GM12801 (cell line): ENCODE measurements around the gene SPO11.

Source experiments
- TF ChIP-seq, protein P1 (sequence below): IDR thresholded peaks from one replicate; pipeline ENCODE4 v1.5.1; 2011; ENCODE audit warnings: control low read depth; ENCODE audit not compliant: insufficient read length; ENCODE audit errors: extremely low read depth

Gene SPO11

DNA sequence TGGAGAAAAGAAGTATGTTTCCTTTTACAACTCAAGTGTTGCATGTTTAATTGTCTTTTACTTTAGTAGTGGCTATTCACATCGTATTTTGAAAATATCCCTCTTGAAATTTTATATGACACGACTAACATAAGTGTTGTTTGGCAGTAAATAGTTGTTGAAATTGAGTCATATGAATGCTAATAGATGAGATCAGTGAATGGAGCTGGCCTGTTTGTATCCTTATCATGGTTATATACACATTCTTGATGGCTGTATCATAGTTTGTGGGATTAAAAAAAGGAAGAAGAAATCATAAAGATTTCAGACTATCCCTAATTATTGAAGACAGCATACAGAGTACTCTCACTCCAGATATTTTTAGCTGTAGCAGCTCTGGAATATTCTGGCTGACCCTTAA lies 13.2 kb downstream of the SPO11 start:
- TF ChIP-seq, protein P1, sequence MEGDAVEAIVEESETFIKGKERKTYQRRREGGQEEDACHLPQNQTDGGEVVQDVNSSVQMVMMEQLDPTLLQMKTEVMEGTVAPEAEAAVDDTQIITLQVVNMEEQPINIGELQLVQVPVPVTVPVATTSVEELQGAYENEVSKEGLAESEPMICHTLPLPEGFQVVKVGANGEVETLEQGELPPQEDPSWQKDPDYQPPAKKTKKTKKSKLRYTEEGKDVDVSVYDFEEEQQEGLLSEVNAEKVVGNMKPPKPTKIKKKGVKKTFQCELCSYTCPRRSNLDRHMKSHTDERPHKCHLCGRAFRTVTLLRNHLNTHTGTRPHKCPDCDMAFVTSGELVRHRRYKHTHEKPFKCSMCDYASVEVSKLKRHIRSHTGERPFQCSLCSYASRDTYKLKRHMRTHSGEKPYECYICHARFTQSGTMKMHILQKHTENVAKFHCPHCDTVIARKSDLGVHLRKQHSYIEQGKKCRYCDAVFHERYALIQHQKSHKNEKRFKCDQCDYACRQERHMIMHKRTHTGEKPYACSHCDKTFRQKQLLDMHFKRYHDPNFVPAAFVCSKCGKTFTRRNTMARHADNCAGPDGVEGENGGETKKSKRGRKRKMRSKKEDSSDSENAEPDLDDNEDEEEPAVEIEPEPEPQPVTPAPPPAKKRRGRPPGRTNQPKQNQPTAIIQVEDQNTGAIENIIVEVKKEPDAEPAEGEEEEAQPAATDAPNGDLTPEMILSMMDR = no peak

DNA sequence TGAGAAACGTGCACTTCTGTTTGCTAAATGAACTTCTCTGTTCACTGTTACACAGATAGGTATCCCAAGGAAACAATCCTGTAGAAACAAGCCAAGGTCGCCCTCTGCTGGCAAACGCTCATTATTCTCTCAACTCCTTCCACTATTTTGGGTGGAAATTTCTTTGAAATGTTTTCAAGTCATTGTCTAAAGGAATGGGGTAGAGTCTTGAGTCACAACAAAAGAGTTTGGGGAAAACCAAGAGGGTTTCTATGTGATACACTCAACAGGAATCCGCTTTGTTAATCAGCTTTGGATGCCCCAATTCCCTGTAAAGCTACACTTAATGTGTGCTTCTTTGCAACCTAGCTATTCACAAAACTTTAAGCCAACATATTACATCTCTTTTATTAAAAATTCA lies 16.9 kb downstream of the SPO11 start:
- TF ChIP-seq, protein P1 = no peak

DNA sequence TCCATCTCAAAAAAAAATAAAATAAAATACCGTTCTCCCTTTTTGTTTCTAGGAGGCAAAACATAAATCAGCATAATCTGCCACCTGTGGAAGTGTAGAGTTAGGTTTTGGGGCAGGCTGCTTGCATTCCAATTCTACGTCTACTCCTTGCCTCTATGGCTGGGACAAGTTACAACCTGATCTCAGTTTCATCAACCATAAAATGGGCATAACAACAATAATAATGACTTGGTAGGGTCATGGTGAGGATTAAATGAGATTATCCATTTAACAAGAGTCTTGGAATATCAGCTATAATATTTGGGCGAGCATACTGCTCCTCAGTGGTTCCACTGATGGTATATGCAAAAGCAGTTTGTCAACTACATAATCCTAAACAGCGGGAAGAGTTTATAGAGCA lies 17.8 kb downstream of the SPO11 start:
- TF ChIP-seq, protein P1 = no peak

DNA sequence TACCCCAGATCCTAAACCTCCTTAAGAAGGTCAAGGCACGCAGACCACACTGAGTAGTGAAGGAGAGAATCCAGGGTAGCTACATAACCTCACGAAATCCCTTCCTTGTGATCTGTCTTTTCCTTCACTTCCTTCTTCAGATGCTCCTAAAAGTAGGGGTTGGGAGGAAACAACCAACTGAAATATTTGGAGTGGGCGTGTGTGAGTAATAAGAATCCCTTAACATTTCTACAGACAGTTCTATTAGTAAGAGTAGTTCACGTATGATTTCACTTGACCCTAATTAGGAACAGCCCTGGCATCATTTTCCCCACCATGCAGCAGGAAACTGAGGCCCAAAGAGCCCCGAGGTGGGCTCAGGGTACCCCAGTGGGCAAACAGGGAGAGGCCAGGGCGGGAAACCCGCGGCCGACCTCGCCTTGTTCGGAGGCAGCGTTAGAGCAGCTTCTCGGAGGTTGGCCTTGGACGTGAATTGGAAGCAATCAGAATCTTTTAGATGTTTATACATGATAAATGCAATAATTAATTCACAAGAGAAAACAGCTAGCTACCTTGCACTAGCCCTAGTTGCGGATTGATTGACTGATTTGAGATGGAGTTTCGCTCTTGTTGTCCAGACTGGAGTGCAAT lies 20.6 kb downstream of the SPO11 start:
- TF ChIP-seq, protein P1 = no peak

DNA sequence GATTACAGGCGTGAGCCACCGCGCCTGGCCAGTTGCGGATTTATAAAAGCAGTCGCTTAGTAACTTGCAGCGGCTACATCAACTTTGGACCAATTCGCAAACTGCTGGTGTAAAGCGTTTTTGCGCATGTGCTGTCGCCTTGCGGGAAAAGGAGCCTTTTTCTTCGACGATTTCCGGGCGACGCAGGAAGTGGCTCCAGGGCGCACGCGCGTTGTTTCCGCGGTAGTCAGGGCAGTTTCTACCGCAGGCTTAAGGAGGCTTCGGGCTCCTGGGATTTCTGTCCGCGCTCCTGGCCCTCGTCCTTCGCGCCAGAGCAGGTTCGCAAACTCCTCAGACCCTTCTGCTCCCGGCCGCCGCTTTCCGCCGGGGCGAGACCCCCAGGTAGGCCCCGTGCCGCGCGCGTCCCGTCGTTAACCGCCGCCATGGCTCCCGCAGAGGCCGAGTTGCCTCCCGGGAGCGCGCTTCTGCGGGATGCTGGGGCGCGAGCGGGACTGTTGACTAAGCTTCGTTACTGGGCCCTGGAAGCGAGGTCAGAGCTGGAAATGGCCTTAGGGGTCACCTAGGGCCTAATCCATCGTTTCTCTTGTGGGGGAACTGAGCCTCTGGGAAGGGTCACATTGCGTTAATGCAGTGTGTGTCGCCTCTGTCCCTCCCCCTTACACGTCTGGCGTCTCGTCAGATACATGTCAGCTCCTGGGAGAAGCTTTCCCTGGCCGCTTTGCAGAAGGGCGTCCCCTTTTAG lies 21.6 kb downstream of the SPO11 start, which contains the start of gene RAE1:
RAE1 (plus strand) TSS at position 214 of the 742 bp plus-strand sequence. CDS start 2,784 bp downstream, outside the sequence.
- TF ChIP-seq, protein P1 = no peak

DNA sequence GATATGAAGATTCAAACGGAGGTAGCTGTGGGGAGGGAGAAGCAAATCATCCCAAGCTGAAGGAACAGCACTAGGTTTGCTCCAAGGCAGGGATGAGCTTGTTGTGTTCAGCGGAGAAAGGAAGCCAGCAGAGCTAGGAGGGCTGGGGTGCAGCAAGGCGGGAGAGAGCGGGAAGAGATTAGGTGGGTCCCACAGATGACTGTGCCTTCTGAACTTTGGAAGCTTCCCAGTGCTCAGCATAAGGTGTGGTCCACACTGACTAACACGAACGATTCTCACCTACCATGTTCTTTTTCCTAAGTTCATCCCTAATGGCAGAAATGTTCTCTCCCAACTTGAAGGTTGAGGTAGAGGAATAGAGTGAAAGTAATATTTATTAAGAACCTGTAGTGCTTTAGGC lies 22.7 kb downstream of the SPO11 start:
- TF ChIP-seq, protein P1 = no peak

DNA sequence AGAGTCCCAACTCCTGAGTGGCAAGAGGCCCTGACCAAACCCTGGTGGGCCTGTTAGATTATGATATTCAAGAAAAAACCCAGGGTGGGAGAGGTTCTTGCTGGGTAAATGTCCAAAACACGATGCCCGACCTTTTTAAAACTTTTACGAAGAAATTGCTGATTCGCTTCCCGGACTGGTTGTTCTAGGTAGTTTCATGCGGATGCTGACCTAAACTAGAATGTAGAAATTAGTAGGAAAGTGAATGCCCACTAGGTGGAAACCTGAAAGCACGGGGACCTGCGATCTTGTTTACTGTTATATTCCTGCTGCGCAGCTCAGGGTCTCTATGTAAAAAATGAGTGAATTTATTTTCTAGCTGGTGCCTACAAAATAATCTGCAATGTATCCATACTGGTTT lies 23.7 kb downstream of the SPO11 start:
- TF ChIP-seq, protein P1 = no peak
